NT2/D1 (cell line): ENCODE data around the gene TSPYL4.

ENCODE experiments used
- DNase-seq: peaks from one replicate; pipeline ENCODE4 v3.0.0-alpha.2; 2011; ENCODE audit warnings: low read depth, low spot score
- H3K27me3 ChIP-seq: 2 replicates; pipeline ENCODE4 v1.6.0; 2011; ENCODE audit warnings: mild to moderate bottlenecking; ENCODE audit not compliant: insufficient read length, insufficient read depth
- H3K36me3 ChIP-seq: 2 replicates; pipeline ENCODE4 v1.6.1; 2011; ENCODE audit warnings: mild to moderate bottlenecking, low read length, mixed read lengths; ENCODE audit not compliant: insufficient read depth, insufficient read length
- H3K4me1 ChIP-seq: 2 replicates; pipeline ENCODE4 v1.5.1; 2011; ENCODE audit not compliant: insufficient read depth, insufficient read length
- H3K4me3 ChIP-seq: 2 replicates; pipeline ENCODE4 v1.5.1; 2011; ENCODE audit warnings: low read depth; ENCODE audit not compliant: insufficient read length
- H3K9ac ChIP-seq: 2 replicates; pipeline ENCODE4 v1.6.0; 2011; ENCODE audit warnings: low read depth; ENCODE audit not compliant: insufficient read length
- H3K9me3 ChIP-seq: 2 replicates; pipeline ENCODE4 v1.5.1; 2011; ENCODE audit warnings: mild to moderate bottlenecking, low read length; ENCODE audit not compliant: insufficient read depth
- SUZ12 ChIP-seq: IDR thresholded peaks from 2 replicates; pipeline ENCODE4 v1.6.1; 2011; ENCODE audit not compliant: insufficient read length, insufficient read depth; ENCODE audit errors: extremely low read depth
- YY1 ChIP-seq: IDR thresholded peaks from 2 replicates; pipeline ENCODE4 v1.6.1; 2011; ENCODE audit not compliant: insufficient read length, insufficient read depth
- ZNF274 ChIP-seq: IDR thresholded peaks from 2 replicates; pipeline ENCODE4 v1.6.1; 2011; ENCODE audit warnings: mild to moderate bottlenecking, low read depth, low read length

TSPYL4 gene

DNA sequence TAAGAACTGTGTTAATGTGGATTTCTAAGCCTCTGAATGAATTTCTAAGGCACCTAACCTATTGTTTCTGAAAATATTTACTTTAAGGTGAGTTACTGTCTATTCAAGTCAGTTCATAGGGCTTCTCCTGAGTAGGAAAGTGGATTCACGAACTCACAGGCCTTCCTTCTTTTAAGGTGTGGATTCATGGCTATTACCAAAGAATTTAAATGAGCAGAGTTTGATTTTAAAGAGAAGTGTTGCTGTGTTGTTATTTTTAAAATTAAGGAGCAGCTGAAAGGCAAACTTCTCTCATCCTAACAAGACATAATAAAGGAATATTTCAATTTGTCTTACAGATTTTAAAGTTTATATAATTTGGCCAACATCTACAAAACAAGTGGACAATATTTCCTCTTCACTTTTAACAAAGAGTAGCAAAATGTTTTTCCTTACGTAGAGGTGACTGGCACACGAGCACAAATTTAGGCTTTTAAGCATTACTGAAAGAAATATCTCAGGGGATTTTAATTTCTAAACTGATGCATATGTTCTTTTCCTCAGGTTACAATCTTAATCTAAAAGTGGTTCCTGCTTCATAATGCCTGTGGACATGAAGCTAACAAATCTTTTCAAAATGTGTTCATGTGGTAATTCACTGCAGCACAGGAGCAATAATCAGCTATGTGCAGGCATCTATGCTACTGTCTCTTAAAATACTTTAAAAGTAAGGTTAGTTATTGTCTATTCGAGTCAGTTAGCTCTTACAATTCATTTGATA lies 602 bp upstream of the TSPYL4 start:
- Histone ChIP-seq H3K9me3 (0 out of 2 replicates have a peak, but pooled peaks cover 10% of the 10 kb centered on the region), H3K36me3 (peaks cover 27% of the 10 kb centered on the region), H3K9ac (peak overlapping the region; percentile 73), H3K4me3 (peak overlapping the region; percentile 84), H3K27me3 (no peaks in the 10 kb centered on the region), H3K4me1 (peaks cover 6% of the 10 kb centered on the region)
- DNase-seq = no peak
- TF ChIP-seq ZNF274 (no peak), YY1 (no peak), SUZ12 (no peak)

DNA sequence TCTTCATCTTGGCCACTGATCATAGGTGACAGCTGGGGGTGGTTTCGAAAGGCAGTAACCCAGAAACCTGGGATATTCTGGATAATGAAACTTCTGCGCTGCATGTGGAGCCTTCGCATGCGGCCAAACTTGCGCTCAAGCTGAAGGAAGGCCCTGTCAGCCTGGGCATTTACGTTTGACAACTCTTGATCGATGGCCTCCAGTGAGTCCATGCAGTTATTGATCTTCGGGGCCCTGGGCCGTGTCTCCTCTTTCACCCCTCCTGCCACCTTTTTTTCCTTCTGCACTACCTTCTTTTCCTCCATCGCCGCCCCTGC lies 729 bp downstream of the TSPYL4 start:
- Histone ChIP-seq H3K4me3 (peak overlapping the region; percentile 84), H3K9ac (peak overlapping the region; percentile 80), H3K9me3 (0 out of 2 replicates have a peak, but pooled peaks cover 10% of the 10 kb centered on the region), H3K27me3 (no peaks in the 10 kb centered on the region), H3K4me1 (peaks cover 6% of the 10 kb centered on the region), H3K36me3 (peaks cover 16% of the 10 kb centered on the region)
- DNase-seq = no peak
- TF ChIP-seq ZNF274 = no peak
- TF ChIP-seq YY1 = no peak
- TF ChIP-seq SUZ12 = no peak

DNA sequence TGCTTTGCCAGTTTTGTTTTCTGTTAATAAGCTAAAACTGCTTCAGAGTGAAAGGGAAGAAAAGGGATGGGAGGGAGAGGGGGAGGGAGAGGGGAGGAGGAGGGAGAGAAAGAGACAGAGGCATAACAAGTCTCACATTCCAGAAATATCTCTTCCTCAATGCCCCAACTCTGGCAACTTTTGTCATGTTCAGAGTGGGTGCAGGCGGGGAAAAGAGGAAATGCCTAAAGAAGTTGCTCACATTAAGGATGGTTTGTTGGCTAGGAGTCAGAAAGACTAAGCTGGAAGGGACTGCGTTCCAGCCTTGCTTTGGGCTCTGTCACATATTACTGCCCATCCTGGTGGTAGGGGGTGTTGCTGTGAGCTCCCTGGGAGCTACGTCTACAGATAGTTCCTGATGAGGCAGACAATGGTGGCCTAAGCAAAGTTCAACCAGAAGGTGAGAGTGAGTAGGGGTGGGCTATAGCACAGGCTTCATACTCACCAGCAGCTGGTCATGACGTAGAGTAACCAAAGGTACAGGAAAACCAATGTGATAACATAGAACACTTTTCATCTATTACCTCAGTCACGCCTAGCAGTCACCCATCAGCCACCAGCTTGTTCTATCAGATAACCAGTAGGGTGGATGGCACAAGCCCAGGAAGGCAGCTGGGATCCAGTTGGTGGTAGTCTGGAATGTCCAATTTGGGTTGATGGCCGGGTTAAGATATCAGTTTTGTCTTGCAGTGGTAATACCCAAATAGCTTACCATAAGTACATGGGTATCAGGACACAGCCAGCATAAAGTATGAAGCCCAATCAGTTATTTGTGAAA lies 2.1 kb downstream of the TSPYL4 start:
- no peak overlapping the region for H3K9ac ChIP-seq
- H3K4me3 ChIP-seq = no peak overlapping the region
- peaks cover 6% of the 10 kb centered on the region for H3K4me1 ChIP-seq
- 0 out of 2 replicates have a peak, but pooled peaks cover 10% of the 10 kb centered on the region for H3K9me3 ChIP-seq
- no peaks in the 10 kb centered on the region for H3K27me3 ChIP-seq
- TF ChIP-seq ZNF274 (no peak), YY1 (no peak)
- H3K36me3 ChIP-seq = peaks cover 16% of the 10 kb centered on the region
- DNase-seq = no peak

DNA sequence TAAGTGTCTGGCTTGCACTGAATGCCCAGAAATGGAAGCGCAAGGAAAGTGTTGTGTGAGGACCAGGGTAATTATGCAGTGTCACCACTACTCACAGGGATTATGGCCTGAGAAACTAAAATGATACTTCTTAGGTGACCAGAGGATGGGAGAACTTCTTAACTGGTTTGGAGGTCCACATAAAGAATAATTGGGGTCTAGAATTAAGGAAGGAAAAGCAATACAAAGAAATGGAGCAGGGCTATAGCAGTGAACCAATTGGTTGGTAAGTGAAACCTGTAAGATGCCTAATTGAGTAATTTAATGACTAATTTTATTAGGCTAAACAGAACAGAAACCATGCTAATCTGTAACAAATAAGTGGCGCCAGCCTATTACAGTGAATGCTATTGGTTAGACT lies 5.3 kb downstream of the TSPYL4 start:
- H3K4me3 ChIP-seq = no peak overlapping the region
- H3K36me3 ChIP-seq = peaks cover 20% of the 10 kb centered on the region
- H3K27me3 ChIP-seq = no peaks in the 10 kb centered on the region
- DNase-seq = no peak
- 0 out of 2 replicates have a peak, but pooled peaks cover 10% of the 10 kb centered on the region for H3K9me3 ChIP-seq
- H3K9ac ChIP-seq = no peak overlapping the region
- TF ChIP-seq YY1 = no peak
- no peak for TF ChIP-seq ZNF274
- no peak for TF ChIP-seq SUZ12
- H3K4me1 ChIP-seq = peaks cover 4% of the 10 kb centered on the region

DNA sequence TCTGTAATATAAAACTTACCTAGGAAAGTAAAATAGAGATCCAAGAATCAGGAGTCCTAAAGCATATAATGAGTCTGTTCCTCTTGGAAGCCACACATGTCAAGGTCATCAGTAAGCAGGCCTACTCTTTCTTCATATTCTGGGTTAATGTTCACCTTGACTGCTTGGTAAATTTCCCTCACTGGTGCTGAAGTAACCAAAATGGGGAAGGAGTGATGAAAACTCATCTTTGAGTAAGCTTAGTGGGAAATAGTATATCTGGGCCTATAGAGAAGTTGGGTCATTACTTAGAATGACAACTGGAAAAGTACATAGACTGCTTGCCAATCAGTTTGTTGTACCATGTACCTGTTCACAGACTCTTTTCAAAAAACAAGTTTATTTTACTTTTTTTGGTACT lies 6.6 kb downstream of the TSPYL4 start:
- no peaks in the 10 kb centered on the region for H3K27me3 ChIP-seq
- H3K9ac ChIP-seq = no peak overlapping the region
- no peak overlapping the region for H3K4me3 ChIP-seq
- no peak for DNase-seq
- peaks cover 16% of the 10 kb centered on the region for H3K36me3 ChIP-seq
- H3K9me3 ChIP-seq = 0 out of 2 replicates have a peak, but pooled peaks cover 2% of the 10 kb centered on the region
- no peak for TF ChIP-seq YY1
- no peak for TF ChIP-seq ZNF274
- no peak for TF ChIP-seq SUZ12
- H3K4me1 ChIP-seq = peaks cover 2% of the 10 kb centered on the region

DNA sequence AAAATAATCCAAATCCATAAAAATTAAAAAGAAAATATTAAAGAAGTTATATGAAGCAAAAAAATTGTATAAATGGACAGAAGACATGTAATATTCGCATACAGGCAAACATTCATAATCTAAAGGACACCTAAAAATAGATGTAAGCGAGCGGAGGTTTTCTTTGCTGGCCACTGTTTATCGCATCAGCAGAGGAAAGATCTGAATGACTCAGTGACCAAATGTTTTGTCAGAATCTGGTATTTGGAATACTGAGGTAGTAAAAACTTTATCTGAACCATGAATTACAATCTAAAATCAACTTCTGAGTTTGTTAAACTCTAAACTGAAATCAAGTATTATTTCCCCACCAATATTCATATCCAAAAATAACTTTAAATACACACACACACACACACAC lies 7.8 kb downstream of the TSPYL4 start:
- H3K27me3 ChIP-seq = no peaks in the 10 kb centered on the region
- no peaks in the 10 kb centered on the region for H3K9me3 ChIP-seq
- peaks cover 8% of the 10 kb centered on the region for H3K36me3 ChIP-seq
- no peak for TF ChIP-seq YY1
- peaks cover 2% of the 10 kb centered on the region for H3K4me1 ChIP-seq
- no peak for DNase-seq
- no peak overlapping the region for H3K9ac ChIP-seq
- H3K4me3 ChIP-seq = no peak overlapping the region

DNA sequence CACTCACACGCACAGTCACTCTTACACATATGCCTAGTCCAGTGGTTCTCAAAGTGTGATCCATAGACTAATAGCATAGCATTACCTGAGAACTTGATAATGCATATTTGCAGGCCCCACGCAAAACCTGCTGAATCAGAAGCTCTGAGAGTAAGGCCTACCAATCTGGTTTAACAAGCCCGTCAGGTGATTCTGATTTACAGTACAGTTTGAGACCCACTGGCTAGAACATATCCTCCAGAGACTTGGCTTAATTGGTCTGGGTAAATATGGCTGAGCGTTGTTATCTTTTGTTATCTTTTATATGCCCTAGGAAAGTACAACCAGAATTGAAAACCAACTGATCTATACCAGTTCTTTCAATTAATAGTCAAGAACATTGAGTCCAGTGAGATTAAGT lies 9.6 kb downstream of the TSPYL4 start:
- no peak for DNase-seq
- Histone ChIP-seq H3K9me3 (no peaks in the 10 kb centered on the region), H3K27me3 (no peaks in the 10 kb centered on the region), H3K4me1 (no peaks in the 10 kb centered on the region), H3K36me3 (peaks cover 6% of the 10 kb centered on the region), H3K9ac (no peak overlapping the region), H3K4me3 (no peak overlapping the region)
- TF ChIP-seq ZNF274 (no peak), SUZ12 (no peak), YY1 (no peak)
